Aorta (tissue), 5 donors: ENCODE data around the gene ABCA8. TPM values are rescaled to one million over a fixed set of nuclear protein-coding genes. Genes with fewer than 3 reads are reported as not detected.

Experiments
- ATAC-seq: fragments of 200-7000 bp; cut with Tn5 transposase; one replicate; pipeline ENCODE4 v1.9.1; 2022; ENCODE audit warnings: moderate library complexity; ENCODE audit not compliant: low FRiP score
- DNase-seq, 2 donors: peaks; one replicate each; pipeline ENCODE4 v3.0.0-alpha.2; 2020
- H3K27ac ChIP-seq, 2 donors: one replicate each; pipeline ENCODE4 v1.5.1; 2013; ENCODE audit warnings: low read length in 2 of 2, mild to moderate bottlenecking in 2 of 2, moderate library complexity in 2 of 2, control low read depth in 1 of 2, inconsistent platforms in 1 of 2, low read depth in 1 of 2
- H3K27me3 ChIP-seq, 2 donors: one replicate each; pipeline ENCODE4 v1.6.1; 2013; ENCODE audit warnings: control low read depth in 1 of 2, low read length in 1 of 2, mild to moderate bottlenecking in 1 of 2, moderate library complexity in 1 of 2; ENCODE audit not compliant: insufficient read depth in 2 of 2, control insufficient read depth in 1 of 2
- H3K36me3 ChIP-seq, 2 donors: one replicate each; pipeline ENCODE4 v1.6.1; 2013; ENCODE audit warnings: control low read depth in 1 of 2, low read length in 1 of 2, mild to moderate bottlenecking in 1 of 2; ENCODE audit not compliant: insufficient read depth in 2 of 2, control insufficient read depth in 1 of 2
- H3K4me1 ChIP-seq, 2 donors: one replicate each; pipeline ENCODE4 v1.6.1; 2013; ENCODE audit warnings: low read length in 2 of 2, control low read depth in 1 of 2, mild to moderate bottlenecking in 1 of 2, moderate library complexity in 1 of 2; ENCODE audit not compliant: insufficient read depth in 2 of 2, control insufficient read depth in 1 of 2
- H3K4me3 ChIP-seq, 2 donors: one replicate each; pipeline ENCODE4 v1.5.1; 2013; ENCODE audit warnings: low read length in 2 of 2, control low read depth in 1 of 2, mild to moderate bottlenecking in 1 of 2
- H3K9me3 ChIP-seq: one replicate; pipeline ENCODE4 v1.6.1; 2013; ENCODE audit warnings: mild to moderate bottlenecking, low read length; ENCODE audit not compliant: control insufficient read depth
- WGBS, 2 donors: extraction: QIAGEN DNeasy Blood & Tissue Kit; methylation state at CpG; one replicate each; pipeline ENCODE4 v1.1.7; 2013; 5-methylcytosine and 5-hydroxymethylcytosine counted together
- intact Hi-C, 2 donors: fragments of 100-400 bp; cut with DNase I; formaldehyde crosslinking; loops; one replicate each; pipeline versions ENCODE4 v1.14.2 to v1.15.0; 2022
- polyA plus RNA-seq, 2 donors: library from polyadenylated mRNA; stranded (reverse); fragments of 200-250 nt; gene quantifications; one replicate each; pipeline ENCODE4 v1.2.3, GENCODE V29; 2013
- total RNA-seq, 2 donors: library from RNA; stranded (reverse); fragmentation: NEBNext Ultra II Directional; extraction: Animal tissue kit (Norgen Biotek cat#: 25700); gene quantifications; one replicate each; pipeline ENCODE4 v1.2.1, GENCODE V29; 2021
- donor health status: healthy with polysubstance abuse.
- donor health status: Bipolar disorder and iron deficiency.
- donor health status: DM: no; HTN: no; CAD: no.
- donor health status: DM: no; HTN: no; CAD: no.
- donor health status: DM: yes; HTN: yes; CAD: no.

ABCA8 gene
- total and polyA plus RNA-seq, 4 donors = 0.88 to 292 (median 58.5) TPM

DNA sequence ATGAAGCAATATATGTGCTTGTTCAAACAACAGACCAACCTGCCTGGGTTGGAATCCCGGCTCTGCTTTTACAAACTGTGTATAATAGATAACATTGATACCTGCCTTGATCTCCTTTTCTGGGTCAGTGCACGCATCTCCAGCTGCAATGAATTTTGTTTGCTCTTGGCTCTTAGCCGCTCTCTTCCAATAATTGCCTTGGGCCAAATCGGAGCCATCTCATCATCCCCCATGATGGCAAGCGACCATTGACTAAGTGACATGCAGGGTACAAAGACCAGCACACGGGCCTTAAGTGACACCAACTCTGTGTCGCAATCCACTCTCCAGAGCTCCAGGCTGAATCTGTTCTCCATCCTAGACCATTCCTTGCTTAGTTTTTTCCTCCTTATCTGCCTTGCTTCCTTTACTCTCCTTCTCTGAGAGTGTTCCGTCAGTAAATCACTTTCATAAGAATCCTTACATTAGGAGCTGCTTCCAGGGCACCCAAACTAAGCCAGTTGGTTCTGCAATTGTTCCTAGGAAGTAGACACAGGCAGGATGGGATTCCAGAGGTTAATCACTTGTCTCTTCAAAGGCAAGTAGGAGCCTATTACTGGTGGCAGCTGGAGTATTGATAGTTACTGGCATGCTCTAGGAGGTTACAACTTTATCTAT is 134.2 kb downstream of the ABCA8 start:
- Histone ChIP-seq H3K9me3 (peaks cover 1% of the 10 kb centered on the region), H3K27ac (no peak overlapping the region), H3K27me3 (no peaks in the 10 kb centered on the region), H3K4me1 (no peaks in the 10 kb centered on the region), H3K36me3 (no peaks in the 10 kb centered on the region), H3K4me3 (no peak overlapping the region)
- DNase-seq (no peak), ATAC-seq (no peak)
- intact Hi-C loops = no loop called here
- WGBS, 2 donors = 83% methylated on average over 8 of the region's 8 CpGs

DNA sequence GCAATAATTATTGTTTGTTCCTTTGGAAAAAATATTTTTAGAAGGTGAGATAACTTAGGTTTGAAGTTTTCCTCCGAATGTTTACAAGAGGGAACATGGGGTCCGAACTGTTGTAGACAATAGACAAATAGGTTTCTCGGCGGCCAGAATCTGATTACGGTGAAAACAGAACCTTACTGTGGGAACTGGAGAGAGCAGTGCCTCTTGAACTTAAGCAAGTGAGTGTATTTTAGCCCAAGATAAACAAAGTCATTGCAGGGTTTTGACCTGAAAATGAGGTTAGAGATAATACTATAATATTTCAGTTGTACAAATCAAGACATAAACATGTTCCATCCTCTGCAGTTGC is 134.7 kb downstream of the ABCA8 start:
- DNase-seq (no peak), ATAC-seq (no peak)
- Histone ChIP-seq H3K4me1 (no peaks in the 10 kb centered on the region), H3K9me3 (peaks cover 1% of the 10 kb centered on the region), H3K36me3 (no peaks in the 10 kb centered on the region), H3K4me3 (no peak overlapping the region), H3K27ac (no peak overlapping the region), H3K27me3 (no peaks in the 10 kb centered on the region)
- intact Hi-C loops = no loop called here
- WGBS, 2 donors = 55 to 65% methylated on average over 5 of the region's 5 CpGs

DNA sequence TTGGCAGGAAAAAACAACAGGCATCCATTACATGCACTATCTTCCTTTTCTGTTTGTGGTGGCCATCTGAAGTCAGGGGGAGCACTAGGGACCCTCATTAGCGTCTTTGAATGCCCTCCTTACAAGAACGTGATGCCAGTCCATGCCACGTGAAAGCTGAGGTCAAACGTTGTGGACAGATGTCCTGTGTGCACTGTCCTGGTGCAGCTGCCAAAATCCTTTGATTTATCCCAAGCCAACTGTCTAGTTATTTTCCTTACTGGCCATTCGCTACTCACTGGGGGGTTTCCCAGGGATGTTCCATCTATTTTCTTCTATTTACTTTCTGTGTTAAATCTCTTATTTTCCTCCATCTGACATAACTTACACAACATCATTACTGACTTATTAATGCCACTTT is 135.7 kb downstream of the ABCA8 start:
- intact Hi-C loops = no loop called here
- H3K27ac ChIP-seq = no peak overlapping the region
- H3K36me3 ChIP-seq = no peaks in the 10 kb centered on the region
- no peak overlapping the region for H3K4me3 ChIP-seq
- no peak for DNase-seq
- 67 to 76% methylated on average over 5 of the region's 5 CpGs for WGBS, 2 donors
- ATAC-seq = no peak
- peaks cover 1% of the 10 kb centered on the region for H3K9me3 ChIP-seq
- H3K4me1 ChIP-seq = no peaks in the 10 kb centered on the region
- H3K27me3 ChIP-seq = no peaks in the 10 kb centered on the region

Other genes starting within 250 kb of the ABCA8 start
- 100 to 1,000 TPM in 1 of 2 donors, 10 to 100 TPM in 1; 25.1 to 100 TPM for gene ABCA9, start 105.5 kb upstream of the ABCA8 start, total RNA-seq
- 10 to 100 TPM in 1 of 2 donors, 1 to 10 TPM in 1; 1.4 to 25.0 TPM for gene ABCA9, start 105.5 kb upstream of the ABCA8 start, polyA plus RNA-seq
- gene ABCA6, start 186.5 kb upstream of the ABCA8 start, total RNA-seq = 100 to 1,000 TPM in 1 of 2 donors, 10 to 100 TPM in 1; 31.6 to 200 TPM
- gene ABCA6, start 186.5 kb upstream of the ABCA8 start, polyA plus RNA-seq = 10 to 100 TPM in 1 of 2 donors, 1 to 10 TPM in 1; 7.8 to 39.8 TPM